PC-9 (cell line): ENCODE results near the gene TMBIM6. TPM values are rescaled to one million over a fixed set of nuclear protein-coding genes. Genes with fewer than 3 reads are reported as not detected.

Experiments used
- BruUV-seq: library from RNA; stranded (reverse); fragments of 400-500 nt; replicated peaks from 2 replicates; lab custom pipeline; 2021; lab: Mats Ljungman, UMichigan
- CTCF ChIA-PET: fragments of 300-600 bp; sonication (Branson Sonifier 250); formaldehyde crosslinking; loops from one replicate; lab custom pipeline; 2022; ENCODE audit warnings: antibody characterized with exemption; lab: Charles Lee
- POLR2A ChIA-PET: fragments of 300-600 bp; sonication (Branson Sonifier 250); formaldehyde crosslinking; loops from one replicate; lab custom pipeline; 2022; ENCODE audit warnings: antibody characterized with exemption; ENCODE audit not compliant: unreplicated experiment; lab: Charles Lee
- DNase-seq, 2 experiments: peaks; one replicate each; pipeline versions ENCODE4 v3.0.0 to v3.0.0-alpha.2; 2015 to 2022; ENCODE audit warnings: mixed read lengths in 1 of 2
- H2AFZ ChIP-seq: fragments of 200-600 bp; sonication (generic); 2 replicates; pipeline ENCODE4 v1.8.1; 2017; ENCODE audit warnings: antibody characterized with exemption
- H3F3A ChIP-seq: fragments of 200-600 bp; sonication (generic); 2 replicates; pipeline ENCODE4 v1.8.1; 2017; ENCODE audit warnings: antibody characterized with exemption, mild to moderate bottlenecking, low read depth; ENCODE audit not compliant: insufficient read depth
- H3K27ac ChIP-seq: fragments of 200-600 bp; sonication (generic); 2 replicates; pipeline ENCODE4 v1.6.1; 2016; ENCODE audit warnings: mixed run types
- H3K27me3 ChIP-seq: fragments of 200-600 bp; sonication (generic); 2 replicates; pipeline ENCODE4 v1.6.1; 2016; ENCODE audit warnings: low read depth, mixed run types; ENCODE audit not compliant: insufficient read depth
- H3K36me3 ChIP-seq: fragments of 200-600 bp; sonication (generic); 2 replicates; pipeline ENCODE4 v1.6.1; 2016; ENCODE audit warnings: low read depth, mixed run types
- H3K4me1 ChIP-seq: fragments of 200-600 bp; sonication (generic); replicated peaks from 2 replicates; pipeline ENCODE4 v1.6.1; 2016; ENCODE audit warnings: mixed run types; ENCODE audit not compliant: insufficient read depth
- H3K4me2 ChIP-seq: fragments of 200-600 bp; sonication (generic); 2 replicates; pipeline ENCODE4 v1.6.1; 2017; ENCODE audit warnings: mixed run types
- H3K4me3 ChIP-seq: fragments of 200-600 bp; sonication (generic); 2 replicates; pipeline ENCODE4 v1.6.1; 2016; ENCODE audit warnings: mixed run types
- H3K79me2 ChIP-seq: fragments of 200-600 bp; sonication (generic); 2 replicates; pipeline ENCODE4 v1.6.1; 2017; ENCODE audit warnings: low read depth, mixed run types
- H3K9me2 ChIP-seq: fragments of 200-600 bp; sonication (generic); 2 replicates; pipeline ENCODE4 v1.8.1; 2017; ENCODE audit warnings: mild to moderate bottlenecking; ENCODE audit not compliant: insufficient read depth
- H3K9me3 ChIP-seq: fragments of 200-600 bp; sonication (generic); 2 replicates; pipeline ENCODE4 v1.8.1; 2016; ENCODE audit warnings: low read depth; ENCODE audit not compliant: insufficient read depth
- H4K20me1 ChIP-seq: fragments of 200-600 bp; sonication (generic); 2 replicates; pipeline ENCODE4 v1.8.1; 2017; ENCODE audit not compliant: insufficient read depth
- CTCF ChIP-seq: fragments of 200-600 bp; sonication (generic); conservative IDR thresholded peaks from 2 replicates; pipeline ENCODE4 v1.6.1; 2017; ENCODE audit warnings: mixed run types, antibody characterized with exemption, mild to moderate bottlenecking, moderate library complexity
- EZH2 ChIP-seq: fragments of 200-600 bp; sonication (generic); IDR thresholded peaks from 2 replicates; pipeline ENCODE4 v1.8.0; 2017; ENCODE audit warnings: antibody characterized with exemption, low read depth
- intact Hi-C: fragments of 100-400 bp; cut with micrococcal nuclease; formaldehyde crosslinking; loops from one replicate; pipeline ENCODE4 v1.10.0; 2022; ENCODE audit not compliant: unreplicated experiment
- total RNA-seq: library from RNA; stranded (reverse); gene quantifications from 2 replicates; pipeline ENCODE4 v1.2.3, GENCODE V29; 2021

TMBIM6 gene
- total RNA-seq, 1 experiment from 2014 or later = 690 TPM

DNA sequence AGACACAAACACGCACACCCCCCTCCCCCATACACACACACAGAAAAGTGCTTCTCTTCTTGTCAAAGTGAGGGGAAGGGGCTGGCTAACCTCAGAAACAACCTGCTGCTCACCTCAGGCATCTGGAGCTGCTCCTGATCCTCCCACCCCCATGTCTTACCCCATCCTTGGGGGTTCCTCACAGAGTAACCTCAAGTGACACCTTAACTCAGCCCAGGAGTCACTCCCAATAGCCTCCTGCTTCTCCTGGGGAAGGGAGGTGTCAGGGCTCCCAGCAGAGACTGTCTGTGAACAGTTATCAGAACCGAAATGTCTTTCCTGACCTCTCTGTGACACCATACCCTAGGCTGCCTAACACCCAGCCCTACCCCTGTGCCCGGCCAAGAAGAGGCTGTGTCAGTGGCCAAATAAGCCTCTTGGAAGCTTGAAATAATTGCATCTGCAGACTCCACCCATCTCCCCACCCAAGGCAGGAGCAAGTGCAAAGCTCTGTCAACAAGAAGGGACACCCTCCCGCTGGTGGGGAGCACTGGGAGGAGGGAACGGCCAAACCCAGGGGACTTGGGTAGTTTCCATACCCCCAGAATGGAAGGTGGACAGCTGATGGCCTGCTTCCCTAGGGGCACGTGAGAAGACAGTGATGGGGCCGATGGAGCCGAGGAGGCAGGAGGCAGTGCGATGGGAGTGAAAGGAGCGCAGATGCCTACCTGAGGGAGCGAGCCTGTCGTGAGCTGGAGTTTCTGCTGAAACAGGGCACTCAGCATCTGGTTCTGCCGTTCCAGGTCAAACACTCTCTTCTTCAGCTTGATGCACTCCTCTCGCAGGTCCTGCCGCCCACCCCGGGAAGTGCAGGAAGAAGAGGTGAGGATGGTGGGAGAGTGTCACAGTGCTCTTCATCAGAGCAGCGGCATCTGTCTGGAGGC, 60.0 kb downstream of the TMBIM6 start:
- no peaks in the 10 kb centered on the region for H3K27me3 ChIP-seq
- H3K4me2 ChIP-seq = no peak overlapping the region
- H3K9me2 ChIP-seq = no peaks in the 10 kb centered on the region
- intact Hi-C loops = no loop called here
- no peak overlapping the region for H2AFZ ChIP-seq
- H3K4me1 ChIP-seq = no peaks in the 10 kb centered on the region
- no peaks in the 10 kb centered on the region; the same call in 1 of the 2 replicates for H3F3A ChIP-seq
- no TSS peak for BruUV-seq
- CTCF ChIA-PET = interaction anchor here (0.5 kb wide), 1 partner anchor 166 kb away, joined by 3 read pairs; no protein-coding TSS in a partner anchor
- no peaks in the 10 kb centered on the region for H3K36me3 ChIP-seq
- TF ChIP-seq EZH2 = no peak
- no peak for TF ChIP-seq CTCF
- no peak for DNase-seq
- H4K20me1 ChIP-seq = no peaks in the 10 kb centered on the region
- H3K27ac ChIP-seq = no peak overlapping the region
- POLR2A ChIA-PET = no interaction called here
- no peaks in the 10 kb centered on the region for H3K79me2 ChIP-seq
- H3K4me3 ChIP-seq = no peak overlapping the region
- H3K9me3 ChIP-seq = no peaks in the 10 kb centered on the region

DNA sequence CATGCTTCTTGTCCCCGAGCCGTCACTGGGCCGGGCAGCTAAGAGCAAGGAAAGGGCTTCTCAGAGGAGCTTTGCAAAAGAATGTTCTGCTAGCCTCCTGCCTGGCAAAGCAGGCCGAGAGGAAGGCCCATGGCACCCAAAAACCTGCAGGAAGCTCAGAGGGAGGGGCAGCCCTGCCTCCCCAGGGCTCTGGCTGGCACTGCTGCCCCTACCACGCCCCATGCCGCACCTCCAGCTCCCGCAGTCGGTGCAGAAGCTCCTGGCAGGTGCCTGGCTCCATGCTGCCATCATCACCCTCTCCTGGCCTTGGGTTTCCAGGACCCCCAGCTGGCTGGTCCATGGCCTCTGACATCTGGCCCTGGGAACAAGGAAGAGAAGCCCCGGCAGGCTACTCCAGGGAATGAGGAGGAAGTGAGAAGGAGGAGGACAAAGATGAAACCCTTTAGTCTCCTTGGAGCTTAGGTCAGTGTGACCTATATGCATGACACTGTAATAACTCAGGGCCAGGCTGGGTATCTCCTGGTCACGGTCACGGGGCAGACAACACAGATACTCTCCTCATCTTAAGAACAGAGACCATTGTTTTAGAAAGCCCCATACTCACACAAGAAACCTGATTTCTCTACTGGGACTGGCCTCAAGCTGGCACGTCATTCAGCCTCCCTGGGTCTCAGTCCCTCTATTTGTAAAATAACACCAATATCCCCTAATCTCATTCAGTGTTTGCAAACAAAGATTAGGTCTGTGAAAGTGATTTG, 62.5 kb downstream of the TMBIM6 start:
- H3K9me3 ChIP-seq = no peaks in the 10 kb centered on the region
- BruUV-seq = no TSS peak
- POLR2A ChIA-PET = interaction anchor here (0.5 kb wide), 1 partner anchor 78 kb away, joined by 3 read pairs; no protein-coding TSS in a partner anchor
- no peak overlapping the region for H2AFZ ChIP-seq
- H3K36me3 ChIP-seq = no peaks in the 10 kb centered on the region
- no peak overlapping the region for H3K4me3 ChIP-seq
- CTCF ChIA-PET = no interaction called here
- no peaks in the 10 kb centered on the region for H3K79me2 ChIP-seq
- no peaks in the 10 kb centered on the region for H3K4me1 ChIP-seq
- no peak overlapping the region for H3K27ac ChIP-seq
- DNase-seq = no peak
- H3F3A ChIP-seq = no peaks in the 10 kb centered on the region
- TF ChIP-seq EZH2 = no peak
- no peak for TF ChIP-seq CTCF
- intact Hi-C loops = no loop called here
- H3K4me2 ChIP-seq = no peak overlapping the region
- no peaks in the 10 kb centered on the region for H3K27me3 ChIP-seq
- no peaks in the 10 kb centered on the region for H3K9me2 ChIP-seq
- H4K20me1 ChIP-seq = peaks cover 5% of the 10 kb centered on the region; the same call in 1 of the 2 replicates

- Histone ChIP-seq H3F3A (no peaks in the 10 kb centered on the region), H2AFZ (no peak overlapping the region), H3K79me2 (no peaks in the 10 kb centered on the region), H3K27me3 (no peaks in the 10 kb centered on the region), H3K4me1 (no peaks in the 10 kb centered on the region), H3K9me3 (no peaks in the 10 kb centered on the region), H3K4me3 (no peak overlapping the region), H3K9me2 (no peaks in the 10 kb centered on the region), H3K36me3 (no peaks in the 10 kb centered on the region), H4K20me1 (peaks cover 5% of the 10 kb centered on the region; the same call in 1 of the 2 replicates), H3K27ac (no peak overlapping the region), H3K4me2 (no peak overlapping the region)
- no TSS peak for BruUV-seq
- intact Hi-C loops = no loop called here
- no peak for TF ChIP-seq CTCF
- TF ChIP-seq EZH2 = no peak
- ChIA-PET POLR2A (no interaction called here), CTCF (no interaction called here)
- no peak for DNase-seq
Observed at GRCh38 chr12:49804821-49805220, 63.5 kb downstream of the TMBIM6 start.
